Erythroblast (primary cell): Measurements from ENCODE around the gene CRAT.

Experiments used
- GATA1 ChIP-seq: IDR thresholded peaks from 2 replicates; pipeline ENCODE4 v1.6.1; 2011; ENCODE audit warnings: low read depth, mild to moderate bottlenecking, control low read depth, low read length, moderate library complexity
- POLR2A ChIP-seq: IDR thresholded peaks from 2 replicates; pipeline ENCODE4 v1.6.1; 2011; ENCODE audit warnings: mild to moderate bottlenecking, low read length

- TF ChIP-seq POLR2A (no peak), GATA1 (no peak)
Observed at GRCh38 chr9:129142138-129142935, 31.7 kb upstream of the CRAT start.
